ENCODE results near the gene SIM2.

- TF ChIP-seq CTCF (IDR thresholded peaks at IDR 0.05) (no peak), POLR2A (IDR thresholded peaks at IDR 0.05) (no peak)
Measured at GRCh38 chr21:36776981-36777617, 78.2 kb downstream of the SIM2 start.
